ENCODE data around the gene FGFR1OP2.

FGFR1OP2 gene

GRCh38 chr12:27013611-27014084 is 75.4 kb downstream of the FGFR1OP2 start:
- H3K4me3 ChIP-seq (ENCODE audit: control insufficient read depth, low read depth, low read length), result peak overlapping the region; percentile 84
- TF ChIP-seq, protein P1, sequence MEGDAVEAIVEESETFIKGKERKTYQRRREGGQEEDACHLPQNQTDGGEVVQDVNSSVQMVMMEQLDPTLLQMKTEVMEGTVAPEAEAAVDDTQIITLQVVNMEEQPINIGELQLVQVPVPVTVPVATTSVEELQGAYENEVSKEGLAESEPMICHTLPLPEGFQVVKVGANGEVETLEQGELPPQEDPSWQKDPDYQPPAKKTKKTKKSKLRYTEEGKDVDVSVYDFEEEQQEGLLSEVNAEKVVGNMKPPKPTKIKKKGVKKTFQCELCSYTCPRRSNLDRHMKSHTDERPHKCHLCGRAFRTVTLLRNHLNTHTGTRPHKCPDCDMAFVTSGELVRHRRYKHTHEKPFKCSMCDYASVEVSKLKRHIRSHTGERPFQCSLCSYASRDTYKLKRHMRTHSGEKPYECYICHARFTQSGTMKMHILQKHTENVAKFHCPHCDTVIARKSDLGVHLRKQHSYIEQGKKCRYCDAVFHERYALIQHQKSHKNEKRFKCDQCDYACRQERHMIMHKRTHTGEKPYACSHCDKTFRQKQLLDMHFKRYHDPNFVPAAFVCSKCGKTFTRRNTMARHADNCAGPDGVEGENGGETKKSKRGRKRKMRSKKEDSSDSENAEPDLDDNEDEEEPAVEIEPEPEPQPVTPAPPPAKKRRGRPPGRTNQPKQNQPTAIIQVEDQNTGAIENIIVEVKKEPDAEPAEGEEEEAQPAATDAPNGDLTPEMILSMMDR (IDR thresholded peaks at IDR 0.05; ENCODE audit: control insufficient read depth, insufficient read depth, low read depth, low read length, missing control alignments), result no peak
- DNase-seq (ENCODE audit: low read depth), result no peak

DNA sequence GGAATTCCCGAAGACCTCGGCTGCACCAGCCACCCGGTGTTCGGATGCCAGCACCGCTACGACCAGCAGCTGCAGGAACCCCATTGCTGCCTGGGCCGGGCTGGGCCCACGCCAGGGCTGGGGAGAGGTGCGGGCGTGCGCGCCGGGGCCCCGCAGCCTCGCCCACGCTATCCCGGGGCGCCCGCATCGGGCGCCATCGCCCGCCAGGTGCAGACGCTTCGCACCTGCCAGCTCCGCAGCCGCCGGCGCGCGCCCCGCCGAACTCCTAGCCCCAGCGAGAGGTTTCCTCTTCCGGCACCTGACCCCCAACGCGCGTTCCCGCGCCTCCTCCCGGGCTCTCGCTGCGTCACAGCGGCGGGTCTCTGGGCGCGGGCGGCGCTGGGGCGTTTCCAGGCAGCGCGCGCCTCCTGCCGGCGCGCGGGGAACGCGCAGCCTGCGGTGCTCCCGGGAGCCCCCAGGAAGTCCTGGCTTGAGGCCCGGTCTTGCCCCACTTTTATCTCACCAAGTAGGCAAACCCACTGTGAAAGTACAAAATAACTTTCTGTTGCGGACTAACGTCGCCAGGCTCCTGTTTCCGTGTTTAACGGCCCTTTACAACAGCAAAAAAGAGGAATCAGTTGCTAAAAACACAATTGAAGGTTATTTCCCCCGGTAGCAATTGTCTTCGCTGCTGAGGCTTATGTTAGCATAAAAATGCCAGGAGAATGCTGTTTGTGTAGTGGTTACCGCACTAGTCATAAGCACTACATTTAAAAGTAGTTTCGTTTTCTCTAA is 76.0 kb downstream of the FGFR1OP2 start, which contains the start of gene TM7SF3:
Gene TM7SF3, minus strand, starts transcription at position 300 of the 774 bp plus-strand sequence. Its CDS starts 216 bp downstream, at position 84.
- DNase-seq (ENCODE audit: low read depth), result peak; percentile 39
- TF ChIP-seq, protein P1 (IDR thresholded peaks at IDR 0.05; ENCODE audit: control insufficient read depth, insufficient read depth, low read depth, low read length, missing control alignments), result peak; percentile 65
- H3K4me3 ChIP-seq (ENCODE audit: control insufficient read depth, low read depth, low read length), result peak within 1 kb of the TSS; percentile 84

- TF ChIP-seq, protein P1 (IDR thresholded peaks at IDR 0.05; ENCODE audit: control insufficient read depth, insufficient read depth, low read depth, low read length, missing control alignments), result no peak
- peak overlapping the region; percentile 84 for H3K4me3 ChIP-seq (ENCODE audit: control insufficient read depth, low read depth, low read length)
- DNase-seq (ENCODE audit: low read depth), result no peak
These were observed 76.8 kb downstream of the FGFR1OP2 start for GRCh38 chr12:27014859-27015729.

- no peak overlapping the region for H3K4me3 ChIP-seq (ENCODE audit: control insufficient read depth, low read depth, low read length)
- TF ChIP-seq, protein P1 (IDR thresholded peaks at IDR 0.05; ENCODE audit: control insufficient read depth, insufficient read depth, low read depth, low read length, missing control alignments), result peak; percentile 33
- DNase-seq (ENCODE audit: low read depth), result no peak
These were observed 77.4 kb downstream of the FGFR1OP2 start for GRCh38 chr12:27015730-27016076.

Data from AG09309 (cell line).